C4-2B (cell line): Measurements from ENCODE around the gene CBX6.

Experiments
- H3K27ac ChIP-seq: fragments of 450-650 bp; 2 replicates; pipeline ENCODE4 v1.5.1; 2017
- ZFX ChIP-seq: fragments of 450-650 bp; IDR thresholded peaks from 2 replicates; pipeline ENCODE4 v1.6.1; 2017
- TF ChIP-seq, protein P1 (sequence below): fragments of 450-650 bp; conservative IDR thresholded peaks from 2 replicates; pipeline ENCODE4 v1.5.1; 2017; ENCODE audit warnings: mild to moderate bottlenecking

The CBX6 gene

GRCh38 chr22:38834215-38834953 lies 37.6 kb downstream of the CBX6 start:
- TF ChIP-seq, protein P1, sequence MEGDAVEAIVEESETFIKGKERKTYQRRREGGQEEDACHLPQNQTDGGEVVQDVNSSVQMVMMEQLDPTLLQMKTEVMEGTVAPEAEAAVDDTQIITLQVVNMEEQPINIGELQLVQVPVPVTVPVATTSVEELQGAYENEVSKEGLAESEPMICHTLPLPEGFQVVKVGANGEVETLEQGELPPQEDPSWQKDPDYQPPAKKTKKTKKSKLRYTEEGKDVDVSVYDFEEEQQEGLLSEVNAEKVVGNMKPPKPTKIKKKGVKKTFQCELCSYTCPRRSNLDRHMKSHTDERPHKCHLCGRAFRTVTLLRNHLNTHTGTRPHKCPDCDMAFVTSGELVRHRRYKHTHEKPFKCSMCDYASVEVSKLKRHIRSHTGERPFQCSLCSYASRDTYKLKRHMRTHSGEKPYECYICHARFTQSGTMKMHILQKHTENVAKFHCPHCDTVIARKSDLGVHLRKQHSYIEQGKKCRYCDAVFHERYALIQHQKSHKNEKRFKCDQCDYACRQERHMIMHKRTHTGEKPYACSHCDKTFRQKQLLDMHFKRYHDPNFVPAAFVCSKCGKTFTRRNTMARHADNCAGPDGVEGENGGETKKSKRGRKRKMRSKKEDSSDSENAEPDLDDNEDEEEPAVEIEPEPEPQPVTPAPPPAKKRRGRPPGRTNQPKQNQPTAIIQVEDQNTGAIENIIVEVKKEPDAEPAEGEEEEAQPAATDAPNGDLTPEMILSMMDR, result no peak
- TF ChIP-seq ZFX, result no peak
- no peak overlapping the region for H3K27ac ChIP-seq

DNA sequence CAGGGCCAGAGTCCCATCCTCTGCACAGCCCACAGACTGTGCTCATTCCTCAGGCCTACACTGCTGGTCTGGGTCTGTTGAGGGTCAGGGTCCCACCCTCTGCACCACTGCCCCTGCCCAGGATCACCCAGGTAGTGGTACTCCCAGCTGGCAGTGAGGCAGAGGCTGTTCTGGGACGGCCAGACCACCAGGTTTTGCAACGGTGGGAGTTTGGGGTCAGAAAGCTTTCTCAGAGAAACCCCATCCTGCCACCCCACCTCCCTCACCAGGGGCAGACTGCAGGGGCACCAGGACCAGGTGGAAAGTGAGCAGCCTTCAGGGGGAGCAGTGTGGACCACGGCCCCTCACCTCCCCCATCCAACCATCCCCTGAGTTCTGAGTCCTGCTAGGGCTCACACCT lies 39.0 kb downstream of the CBX6 start:
- TF ChIP-seq ZFX, result no peak
- TF ChIP-seq, protein P1, result no peak
- no peak overlapping the region for H3K27ac ChIP-seq

- H3K27ac ChIP-seq, result no peak overlapping the region
- no peak for TF ChIP-seq ZFX
These were observed 39.7 kb downstream of the CBX6 start for GRCh38 chr22:38832005-38832978.

DNA sequence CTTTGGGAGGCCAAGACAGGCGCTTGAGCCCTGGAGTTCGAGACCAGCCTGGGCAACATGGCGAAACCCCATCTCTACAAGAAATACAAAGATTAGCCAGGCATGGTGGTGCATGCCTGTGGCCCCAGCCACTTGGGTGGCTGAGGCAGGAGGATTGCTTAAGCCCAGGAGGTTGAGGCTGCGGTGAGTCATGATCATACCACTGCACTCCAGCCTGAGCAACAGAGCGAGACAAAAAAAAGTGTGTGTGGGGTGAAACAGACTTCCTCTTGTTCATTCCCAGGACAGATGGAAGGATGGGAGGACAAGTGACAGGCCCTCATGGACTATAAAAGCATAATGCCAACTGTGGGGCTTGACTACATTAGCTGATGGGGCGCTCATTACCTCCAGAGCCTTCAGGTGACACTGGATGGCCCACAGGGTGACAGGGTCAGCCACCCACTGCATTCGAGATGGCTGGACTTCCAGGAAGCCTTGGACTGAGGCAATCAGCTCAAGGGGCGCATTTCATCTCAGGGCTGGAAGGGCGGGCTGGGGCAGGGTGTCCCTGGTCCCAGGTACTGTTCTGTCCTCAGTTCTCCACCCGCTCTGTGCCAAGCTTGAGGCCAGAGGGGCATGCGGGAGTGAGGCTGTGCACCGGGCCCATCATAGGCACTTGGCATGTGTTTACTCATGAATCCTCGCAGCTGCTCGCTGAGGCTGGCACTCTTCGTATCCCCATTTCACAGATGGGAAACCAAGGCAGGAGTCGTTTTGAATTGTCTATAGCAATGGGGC lies 40.7 kb downstream of the CBX6 start:
- H3K27ac ChIP-seq, result no peak overlapping the region
- no peak for TF ChIP-seq ZFX

DNA sequence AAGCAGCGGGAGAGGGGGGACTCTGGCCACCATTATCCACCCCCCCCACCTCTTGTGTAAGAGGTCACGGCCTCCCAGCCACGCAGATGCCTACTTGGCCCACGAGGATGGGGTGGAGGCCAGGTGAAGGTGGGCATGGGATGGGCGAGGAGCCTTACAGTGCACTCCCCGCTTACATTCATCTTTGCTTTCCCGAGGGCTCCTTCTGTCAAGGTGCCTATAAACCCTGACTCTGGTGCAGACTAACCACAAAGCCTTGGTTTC lies 41.2 kb downstream of the CBX6 start:
- no peak overlapping the region for H3K27ac ChIP-seq
- TF ChIP-seq ZFX, result no peak
- TF ChIP-seq, protein P1, result no peak

GRCh38 chr22:38830026-38830844 lies 41.8 kb downstream of the CBX6 start:
- H3K27ac ChIP-seq, result no peak overlapping the region
- TF ChIP-seq, protein P1, result no peak
- TF ChIP-seq ZFX, result no peak

GRCh38 chr22:38829485-38829884 lies 42.5 kb downstream of the CBX6 start:
- H3K27ac ChIP-seq, result no peak overlapping the region
- TF ChIP-seq, protein P1, result no peak
- no peak for TF ChIP-seq ZFX
